Loucy (cell line): ENCODE data around the gene METTL13.

Experiments
- H2AFZ ChIP-seq: fragments of 200-600 bp; sonication (generic); 2 replicates; pipeline ENCODE4 v1.6.0; 2016; ENCODE audit warnings: antibody characterized with exemption, mild to moderate bottlenecking, low read length, moderate library complexity
- H3F3A ChIP-seq: fragments of 200-600 bp; 2 replicates; pipeline ENCODE4 v1.6.0; 2016; ENCODE audit warnings: antibody characterized with exemption, low read depth, mild to moderate bottlenecking
- H3K27me3 ChIP-seq: fragments of 200-600 bp; sonication (generic); 2 replicates; pipeline ENCODE4 v1.6.1; 2014; ENCODE audit warnings: low read length, mild to moderate bottlenecking; ENCODE audit not compliant: insufficient read depth, poor library complexity, severe bottlenecking
- H3K36me3 ChIP-seq: fragments of 200-600 bp; sonication (generic); 2 replicates; pipeline ENCODE4 v1.6.1; 2016; ENCODE audit warnings: low read length; ENCODE audit not compliant: insufficient read depth
- H3K4me1 ChIP-seq: fragments of 200-600 bp; sonication (generic); 2 replicates; pipeline ENCODE4 v1.5.1; 2014; ENCODE audit warnings: low read length, mild to moderate bottlenecking; ENCODE audit not compliant: insufficient read depth, poor library complexity, severe bottlenecking
- H3K4me2 ChIP-seq: fragments of 200-600 bp; sonication (generic); 2 replicates; pipeline ENCODE4 v1.6.0; 2014; ENCODE audit warnings: antibody characterized with exemption, low read length, low read depth, mild to moderate bottlenecking; ENCODE audit not compliant: poor library complexity, severe bottlenecking
- H3K4me3 ChIP-seq: fragments of 200-600 bp; sonication (generic); 2 replicates; pipeline ENCODE4 v1.5.1; 2014; ENCODE audit warnings: low read length, mild to moderate bottlenecking, mixed read lengths; ENCODE audit not compliant: poor library complexity, severe bottlenecking
- H3K79me2 ChIP-seq: fragments of 200-600 bp; sonication (generic); 2 replicates; pipeline ENCODE4 v1.6.1; 2014; ENCODE audit warnings: low read length; ENCODE audit not compliant: insufficient read depth
- H3K9ac ChIP-seq: fragments of 200-600 bp; sonication (generic); 2 replicates; pipeline ENCODE4 v1.6.0; 2014; ENCODE audit warnings: mild to moderate bottlenecking, low read depth, low read length, moderate library complexity; ENCODE audit not compliant: poor library complexity, severe bottlenecking
- H3K9me2 ChIP-seq: fragments of 200-600 bp; sonication (generic); replicated peaks from 2 replicates; pipeline ENCODE4 v1.6.1; 2016; ENCODE audit warnings: low read depth, low read length, mixed read lengths
- H3K9me3 ChIP-seq: fragments of 200-600 bp; sonication (generic); 2 replicates; pipeline ENCODE4 v1.6.1; 2014; ENCODE audit warnings: mild to moderate bottlenecking, antibody characterized with exemption, low read length, low read depth; ENCODE audit not compliant: insufficient read depth
- H4K20me1 ChIP-seq: fragments of 200-600 bp; sonication (generic); 2 replicates; pipeline ENCODE4 v1.6.0; 2014; ENCODE audit warnings: antibody characterized with exemption, low read length, mild to moderate bottlenecking; ENCODE audit not compliant: insufficient read depth, poor library complexity, severe bottlenecking
- EZH2phosphoT487 ChIP-seq: fragments of 200-600 bp; IDR thresholded peaks from 2 replicates; pipeline ENCODE4 v1.6.1; 2018; ENCODE audit warnings: antibody characterized with exemption, mild to moderate bottlenecking, moderate library complexity, borderline replicate concordance
- TF ChIP-seq, protein P1 (sequence below): fragments of 200-600 bp; sonication (generic); conservative IDR thresholded peaks from 2 replicates; pipeline ENCODE4 v1.5.1; 2014; ENCODE audit warnings: mild to moderate bottlenecking, antibody characterized with exemption, low read length

The METTL13 gene

DNA sequence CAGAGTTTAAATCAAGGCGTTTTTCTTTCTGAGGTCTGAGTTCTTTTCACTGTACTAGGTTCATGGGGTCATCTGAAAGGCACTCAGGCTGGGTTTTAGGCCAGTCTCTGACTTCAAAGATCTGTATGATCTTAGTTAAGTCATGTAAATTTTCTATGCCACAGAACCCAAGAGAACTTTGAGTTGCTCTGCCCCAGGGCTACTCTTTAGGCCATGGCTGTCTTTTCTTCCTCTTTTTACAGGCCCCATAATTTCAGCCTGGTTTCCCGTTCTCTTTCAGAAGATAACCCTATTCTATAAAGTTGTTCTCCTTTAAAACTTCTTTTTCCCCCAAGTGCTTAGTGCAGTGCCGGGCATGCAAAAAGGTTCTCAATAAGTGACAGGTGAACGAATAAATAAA, 26.1 kb downstream of the METTL13 start:
- Histone ChIP-seq H3K4me2 (no peak overlapping the region), H3K36me3 (no peaks in the 10 kb centered on the region), H4K20me1 (no peaks in the 10 kb centered on the region), H3K9me3 (no peaks in the 10 kb centered on the region), H3K4me3 (no peak overlapping the region), H2AFZ (no peak overlapping the region), H3K4me1 (peaks cover 3% of the 10 kb centered on the region), H3K27me3 (no peaks in the 10 kb centered on the region), H3K9me2 (no peaks in the 10 kb centered on the region), H3K79me2 (no peaks in the 10 kb centered on the region), H3F3A (no peaks in the 10 kb centered on the region), H3K9ac (no peak overlapping the region)
- no peak for TF ChIP-seq EZH2phosphoT487
- TF ChIP-seq, protein P1, sequence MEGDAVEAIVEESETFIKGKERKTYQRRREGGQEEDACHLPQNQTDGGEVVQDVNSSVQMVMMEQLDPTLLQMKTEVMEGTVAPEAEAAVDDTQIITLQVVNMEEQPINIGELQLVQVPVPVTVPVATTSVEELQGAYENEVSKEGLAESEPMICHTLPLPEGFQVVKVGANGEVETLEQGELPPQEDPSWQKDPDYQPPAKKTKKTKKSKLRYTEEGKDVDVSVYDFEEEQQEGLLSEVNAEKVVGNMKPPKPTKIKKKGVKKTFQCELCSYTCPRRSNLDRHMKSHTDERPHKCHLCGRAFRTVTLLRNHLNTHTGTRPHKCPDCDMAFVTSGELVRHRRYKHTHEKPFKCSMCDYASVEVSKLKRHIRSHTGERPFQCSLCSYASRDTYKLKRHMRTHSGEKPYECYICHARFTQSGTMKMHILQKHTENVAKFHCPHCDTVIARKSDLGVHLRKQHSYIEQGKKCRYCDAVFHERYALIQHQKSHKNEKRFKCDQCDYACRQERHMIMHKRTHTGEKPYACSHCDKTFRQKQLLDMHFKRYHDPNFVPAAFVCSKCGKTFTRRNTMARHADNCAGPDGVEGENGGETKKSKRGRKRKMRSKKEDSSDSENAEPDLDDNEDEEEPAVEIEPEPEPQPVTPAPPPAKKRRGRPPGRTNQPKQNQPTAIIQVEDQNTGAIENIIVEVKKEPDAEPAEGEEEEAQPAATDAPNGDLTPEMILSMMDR = no peak

DNA sequence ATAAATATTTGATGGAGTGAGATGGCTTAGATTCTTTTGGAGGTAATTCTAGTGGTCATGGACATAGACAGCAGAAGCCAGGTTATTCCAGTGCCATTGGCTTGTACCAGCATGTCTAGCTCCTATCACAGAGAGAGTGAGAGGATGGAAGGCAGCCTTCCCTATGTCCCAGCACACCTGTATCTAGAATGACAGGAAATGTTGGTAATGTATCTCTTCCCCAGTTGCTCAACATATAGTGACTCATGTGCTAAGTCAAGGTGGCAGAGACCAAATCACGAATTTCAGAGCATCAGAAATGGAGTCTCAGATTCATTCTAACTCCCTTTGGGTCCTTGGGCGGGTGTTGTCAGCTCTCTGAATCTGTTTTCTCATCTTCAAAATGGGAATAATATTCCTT, 28.4 kb downstream of the METTL13 start:
- no peaks in the 10 kb centered on the region for H3K27me3 ChIP-seq
- TF ChIP-seq, protein P1 = no peak
- TF ChIP-seq EZH2phosphoT487 = no peak

DNA sequence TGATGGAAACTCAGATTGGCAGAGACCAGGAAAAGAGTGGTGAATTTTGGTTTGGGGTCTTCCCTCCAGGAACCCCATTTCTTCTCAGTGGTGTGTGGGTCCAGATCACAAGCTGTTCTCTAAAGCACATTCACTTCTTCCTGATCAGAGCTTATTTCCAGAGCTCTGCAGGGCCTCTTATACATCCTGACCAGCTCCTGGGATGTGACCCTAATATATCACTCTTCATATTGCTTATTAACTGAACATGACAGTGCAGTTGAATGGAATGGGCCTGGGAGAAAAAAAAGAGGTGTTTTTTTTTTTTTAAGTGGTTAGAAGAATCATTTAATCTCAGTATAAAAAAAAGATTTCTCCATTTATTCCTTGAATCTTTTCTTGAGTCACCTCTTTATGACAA, 30.2 kb downstream of the METTL13 start:
- Histone ChIP-seq H3K9ac (no peak overlapping the region), H3K27me3 (no peaks in the 10 kb centered on the region), H3K4me1 (no peaks in the 10 kb centered on the region), H3K79me2 (no peaks in the 10 kb centered on the region), H3K36me3 (no peaks in the 10 kb centered on the region), H3K4me3 (no peak overlapping the region), H3K9me3 (no peaks in the 10 kb centered on the region), H3F3A (no peaks in the 10 kb centered on the region), H2AFZ (no peak overlapping the region), H4K20me1 (no peaks in the 10 kb centered on the region), H3K9me2 (no peaks in the 10 kb centered on the region), H3K4me2 (no peak overlapping the region)
- TF ChIP-seq EZH2phosphoT487 = no peak
- TF ChIP-seq, protein P1 = no peak

More for the DNA sequence above, 28.4 kb downstream of the METTL13 start:
- H3K4me3 ChIP-seq = no peak overlapping the region
- H3K36me3 ChIP-seq = no peaks in the 10 kb centered on the region
- no peaks in the 10 kb centered on the region for H3K79me2 ChIP-seq
- no peaks in the 10 kb centered on the region for H3F3A ChIP-seq
- no peaks in the 10 kb centered on the region for H3K4me1 ChIP-seq
- no peak overlapping the region for H3K9ac ChIP-seq
- H3K9me3 ChIP-seq = no peaks in the 10 kb centered on the region
- H2AFZ ChIP-seq = no peak overlapping the region
- H3K4me2 ChIP-seq = no peak overlapping the region
- H3K9me2 ChIP-seq = no peaks in the 10 kb centered on the region
- H4K20me1 ChIP-seq = no peaks in the 10 kb centered on the region
